Activated T-cell treated with anti-CD3 and anti-CD28 coated beads, Interleukin-2, amount 50 U/mL, for 24 hours (primary cell): ENCODE results near the gene CD2.

Experiments
- DNase-seq: peaks from one replicate; pipeline ENCODE4 v3.0.0-alpha.2; 2020
- H3K27ac Mint-ChIP-seq: 2 replicates; pipeline ENCODE4 v1.8.0; 2020; ENCODE audit warnings: mild to moderate bottlenecking, mixed read lengths
- H3K27me3 Mint-ChIP-seq: 2 replicates; pipeline ENCODE4 v1.8.0; 2020; ENCODE audit warnings: mixed read lengths
- H3K36me3 Mint-ChIP-seq: 2 replicates; pipeline ENCODE4 v1.8.0; 2020; ENCODE audit warnings: low read depth, mixed read lengths
- H3K4me1 Mint-ChIP-seq: 2 replicates; pipeline ENCODE4 v1.8.0; 2020; ENCODE audit warnings: low read depth, mixed read lengths
- H3K4me3 Mint-ChIP-seq: 2 replicates; pipeline ENCODE4 v1.8.0; 2020; ENCODE audit warnings: mild to moderate bottlenecking, moderate library complexity, mixed read lengths
- H3K9me3 Mint-ChIP-seq: 2 replicates; pipeline ENCODE4 v1.8.0; 2020; ENCODE audit warnings: mixed read lengths

CD2 gene

GRCh38 chr1:116722016-116722838 lies 32.0 kb upstream of the CD2 start:
- Mint-ChIP-seq H3K4me1 (peaks cover 19% of the 10 kb centered on the region), H3K9me3 (no peaks in the 10 kb centered on the region), H3K27me3 (no peaks in the 10 kb centered on the region), H3K4me3 (no peak overlapping the region), H3K27ac (no peak overlapping the region), H3K36me3 (no peaks in the 10 kb centered on the region)
- DNase-seq = no peak

GRCh38 chr1:116724765-116725375 lies 29.4 kb upstream of the CD2 start:
- H3K27ac Mint-ChIP-seq = no peak overlapping the region
- peak; percentile 72 for DNase-seq
- H3K4me1 Mint-ChIP-seq = peaks cover 33% of the 10 kb centered on the region
- H3K4me3 Mint-ChIP-seq = no peak overlapping the region
- H3K36me3 Mint-ChIP-seq = no peaks in the 10 kb centered on the region
- H3K9me3 Mint-ChIP-seq = no peaks in the 10 kb centered on the region
- H3K27me3 Mint-ChIP-seq = no peaks in the 10 kb centered on the region

GRCh38 chr1:116725798-116726197 lies 28.4 kb upstream of the CD2 start:
- no peaks in the 10 kb centered on the region for H3K27me3 Mint-ChIP-seq
- no peak overlapping the region for H3K4me3 Mint-ChIP-seq
- H3K36me3 Mint-ChIP-seq = no peaks in the 10 kb centered on the region
- no peak overlapping the region for H3K27ac Mint-ChIP-seq
- H3K9me3 Mint-ChIP-seq = no peaks in the 10 kb centered on the region
- H3K4me1 Mint-ChIP-seq = peaks cover 33% of the 10 kb centered on the region
- no peak for DNase-seq

GRCh38 chr1:116726872-116727820 lies 27.1 kb upstream of the CD2 start:
- Mint-ChIP-seq H3K4me1 (peaks cover 33% of the 10 kb centered on the region), H3K27me3 (no peaks in the 10 kb centered on the region), H3K4me3 (no peak overlapping the region)

GRCh38 chr1:116731439-116731838 lies 22.8 kb upstream of the CD2 start:
- Mint-ChIP-seq H3K9me3 (no peaks in the 10 kb centered on the region), H3K4me1 (peaks cover 39% of the 10 kb centered on the region), H3K36me3 (no peaks in the 10 kb centered on the region), H3K4me3 (no peak overlapping the region), H3K27me3 (no peaks in the 10 kb centered on the region), H3K27ac (no peak overlapping the region)
- DNase-seq = no peak

More at GRCh38 chr1:116726872-116727820, 27.1 kb upstream of the CD2 start:
- no peak for DNase-seq
- Mint-ChIP-seq H3K36me3 (no peaks in the 10 kb centered on the region), H3K27ac (no peak overlapping the region), H3K9me3 (no peaks in the 10 kb centered on the region)

- Mint-ChIP-seq H3K27ac (no peak overlapping the region), H3K27me3 (no peaks in the 10 kb centered on the region), H3K4me3 (no peak overlapping the region), H3K36me3 (no peaks in the 10 kb centered on the region), H3K4me1 (peaks cover 40% of the 10 kb centered on the region), H3K9me3 (no peaks in the 10 kb centered on the region)
- DNase-seq = no peak
These were observed 21.5 kb upstream of the CD2 start for GRCh38 chr1:116732726-116733125.

GRCh38 chr1:116733476-116734365 lies 20.5 kb upstream of the CD2 start:
- H3K36me3 Mint-ChIP-seq = no peaks in the 10 kb centered on the region
- H3K27ac Mint-ChIP-seq = no peak overlapping the region
- no peaks in the 10 kb centered on the region for H3K27me3 Mint-ChIP-seq
- DNase-seq = no peak
- H3K4me1 Mint-ChIP-seq = peaks cover 41% of the 10 kb centered on the region
- H3K9me3 Mint-ChIP-seq = no peaks in the 10 kb centered on the region
- H3K4me3 Mint-ChIP-seq = no peak overlapping the region

- Mint-ChIP-seq H3K36me3 (peaks cover 4% of the 10 kb centered on the region), H3K4me1 (peaks cover 56% of the 10 kb centered on the region), H3K4me3 (no peak overlapping the region), H3K9me3 (peaks cover 3% of the 10 kb centered on the region), H3K27ac (no peak overlapping the region), H3K27me3 (no peaks in the 10 kb centered on the region)
- DNase-seq = no peak
These were observed 19.0 kb upstream of the CD2 start for GRCh38 chr1:116735246-116735645.

GRCh38 chr1:116737020-116737854 lies 17.0 kb upstream of the CD2 start:
- DNase-seq = peak; percentile 86
- peaks cover 18% of the 10 kb centered on the region for H3K36me3 Mint-ChIP-seq
- peak overlapping the region; percentile 100 for H3K27ac Mint-ChIP-seq
- H3K27me3 Mint-ChIP-seq = no peaks in the 10 kb centered on the region
- H3K9me3 Mint-ChIP-seq = peaks cover 13% of the 10 kb centered on the region
- H3K4me1 Mint-ChIP-seq = peaks cover 68% of the 10 kb centered on the region
- H3K4me3 Mint-ChIP-seq = peak overlapping the region; percentile 74

GRCh38 chr1:116737855-116738321 lies 16.3 kb upstream of the CD2 start:
- Mint-ChIP-seq H3K27ac (peak overlapping the region; percentile 100), H3K27me3 (no peaks in the 10 kb centered on the region), H3K4me3 (peak overlapping the region; percentile 74), H3K9me3 (peaks cover 14% of the 10 kb centered on the region), H3K36me3 (peaks cover 20% of the 10 kb centered on the region), H3K4me1 (peaks cover 68% of the 10 kb centered on the region)
- DNase-seq = peak; percentile 81

- H3K9me3 Mint-ChIP-seq = peaks cover 23% of the 10 kb centered on the region
- H3K27me3 Mint-ChIP-seq = no peaks in the 10 kb centered on the region
- H3K4me1 Mint-ChIP-seq = peaks cover 65% of the 10 kb centered on the region
- peak overlapping the region; percentile 74 for H3K4me3 Mint-ChIP-seq
- H3K36me3 Mint-ChIP-seq = peaks cover 30% of the 10 kb centered on the region
- peak; percentile 78 for DNase-seq
- peak overlapping the region; percentile 100 for H3K27ac Mint-ChIP-seq
These were observed 15.4 kb upstream of the CD2 start for GRCh38 chr1:116738673-116739370.

GRCh38 chr1:116739371-116740012 lies 14.7 kb upstream of the CD2 start:
- Mint-ChIP-seq H3K4me3 (peak overlapping the region; percentile 74), H3K9me3 (peaks cover 29% of the 10 kb centered on the region), H3K27me3 (no peaks in the 10 kb centered on the region), H3K36me3 (peaks cover 36% of the 10 kb centered on the region), H3K27ac (peak overlapping the region; percentile 100), H3K4me1 (peaks cover 63% of the 10 kb centered on the region)
- no peak for DNase-seq
